K562 (cell line): ENCODE data around the gene INPP4B. TPM values are rescaled to one million over a fixed set of nuclear protein-coding genes. Genes with fewer than 3 reads are reported as not detected.

Source experiments
- ATAC-seq: fragments of 200-7000 bp; cut with Tn5 transposase; 3 replicates; pipeline ENCODE4 v1.9.1; 2020; ENCODE audit warnings: moderate library complexity
- BruUV-seq: library from RNA; stranded (reverse); fragments of 400-500 nt; replicated peaks from 2 replicates; lab custom pipeline; 2021; lab: Mats Ljungman, UMichigan
- CTCF ChIA-PET: fragments of 300-600 bp; formaldehyde crosslinking; extraction: SDS; loops from one replicate; lab custom pipeline; 2021; ENCODE audit warnings: low intra/inter-chr PET ratio; lab: Yijun Ruan, JAX
- POLR2A ChIA-PET: fragments of 300-600, 350-650 bp; sonication (Branson Sonifier 250); formaldehyde crosslinking; extraction: SDS; loops from one replicate; lab custom pipeline; 2021; ENCODE audit warnings: antibody characterized with exemption, inconsistent platforms; lab: Yijun Ruan, JAX
- DNase-seq, 4 experiments: peaks; one replicate each; pipeline versions ENCODE4 v3.0.0 to v3.0.0-alpha.2; 2011 to 2018; ENCODE audit warnings: low spot score in 3 of 4, mixed read lengths in 3 of 4; ENCODE audit errors: extremely low read depth in 1 of 4
- FAIRE-seq: peaks from 2 replicates; lab custom pipeline; 2011; peaks lifted over from hg19 to GRCh38; lab: Jason Lieb, UNC
- H2AFZ ChIP-seq: 2 replicates; pipeline ENCODE4 v1.6.0; 2011; ENCODE audit warnings: low read depth, low read length, control low read depth, inconsistent platforms
- H3K27ac ChIP-seq: fragments of 200-600 bp; 3 replicates; pipeline ENCODE4 v1.8.0; 2011; ENCODE audit warnings: low read depth, mild to moderate bottlenecking, control low read depth, inconsistent platforms, low read length, moderate library complexity, mixed read lengths; ENCODE audit errors: extremely low read depth
- H3K27me3 ChIP-seq, 2 experiments: fragments of 300-600 bp in 1 of 2; 2 replicates in 1 of 2; 3 replicates in 1 of 2; pipeline versions ENCODE4 v1.6.0 to v1.8.0; 2011; ENCODE audit warnings: inconsistent platforms in 2 of 2, low read length in 2 of 2, mild to moderate bottlenecking in 1 of 2, mixed read lengths in 1 of 2, moderate library complexity in 1 of 2; ENCODE audit not compliant: control insufficient read depth in 2 of 2, insufficient read depth in 2 of 2
- H3K36me3 ChIP-seq: fragments of 300-600 bp; 3 replicates; pipeline ENCODE4 v1.8.0; 2011; ENCODE audit warnings: mild to moderate bottlenecking, low read length, inconsistent platforms; ENCODE audit not compliant: control insufficient read depth, insufficient read depth
- H3K4me1 ChIP-seq, 2 experiments: fragments of 200-600 bp in 1 of 2; replicated peaks in 1 of 2; 2 replicates in 1 of 2; 3 replicates in 1 of 2; pipeline versions ENCODE4 v1.5.1 to v1.8.0; 2011; ENCODE audit warnings: inconsistent platforms in 2 of 2, low read length in 2 of 2, mild to moderate bottlenecking in 1 of 2, mixed read lengths in 1 of 2, moderate library complexity in 1 of 2; ENCODE audit not compliant: control insufficient read depth in 2 of 2, insufficient read depth in 2 of 2
- H3K4me2 ChIP-seq: 2 replicates; pipeline ENCODE4 v1.6.1; 2011; ENCODE audit warnings: low read length, control low read depth, inconsistent platforms, mixed read lengths; ENCODE audit not compliant: insufficient read depth
- H3K4me3 ChIP-seq: fragments of 200-600 bp; sonication (generic), shearing (Covaris generic); 2 replicates; pipeline ENCODE4 v1.5.1; 2016; ENCODE audit warnings: control low read depth, inconsistent platforms
- H3K79me2 ChIP-seq: fragments of 200-600 bp; 3 replicates; pipeline ENCODE4 v1.8.0; 2011; ENCODE audit warnings: low read length, inconsistent platforms; ENCODE audit not compliant: control insufficient read depth, insufficient read depth
- H3K9ac ChIP-seq, 2 experiments: 2 replicates each; pipeline versions ENCODE4 v1.6.0 to v1.6.1; 2011; ENCODE audit warnings: low read depth in 2 of 2, low read length in 2 of 2, control low read depth in 1 of 2, inconsistent platforms in 1 of 2, mild to moderate bottlenecking in 1 of 2, mixed read lengths in 1 of 2; ENCODE audit not compliant: insufficient read depth in 1 of 2
- H3K9me1 ChIP-seq: one replicate; pipeline ENCODE4 v1.6.0; 2011; ENCODE audit warnings: inconsistent platforms, mild to moderate bottlenecking, low read length, moderate library complexity; ENCODE audit not compliant: control insufficient read depth, insufficient read depth
- H3K9me3 ChIP-seq: replicated peaks from 2 replicates; pipeline ENCODE4 v1.5.1; 2011; ENCODE audit warnings: low read depth, low read length, inconsistent platforms; ENCODE audit not compliant: control insufficient read depth, insufficient read depth
- H4K20me1 ChIP-seq: replicated peaks from 2 replicates; pipeline ENCODE4 v1.6.1; 2011; ENCODE audit warnings: low read length, inconsistent platforms, mixed read lengths; ENCODE audit not compliant: control insufficient read depth, insufficient read depth
- E2F3 ChIP-seq: fragments of 250-450 bp; sonication (Bioruptor Pico); IDR thresholded peaks from 2 replicates; pipeline ENCODE4 v1.4.0; 2020; ENCODE audit warnings: mild to moderate bottlenecking
- HNRNPH1 ChIP-seq: fragments of 200-400 bp; formaldehyde crosslinking; optimal IDR thresholded peaks from 2 replicates; pipeline ENCODE3; 2017; ENCODE audit warnings: low read depth, mild to moderate bottlenecking, low read length, moderate library complexity
- HNRNPLL ChIP-seq: fragments of 200-400 bp; formaldehyde crosslinking; IDR thresholded peaks from 2 replicates; pipeline ENCODE4 v1.6.1; 2017; ENCODE audit warnings: low read length, low read depth, mild to moderate bottlenecking; ENCODE audit not compliant: poor library complexity, severe bottlenecking
- PCBP2 ChIP-seq: fragments of 200-400 bp; formaldehyde crosslinking; IDR thresholded peaks from 2 replicates; pipeline ENCODE4 v1.6.1; 2018; ENCODE audit warnings: low read length, low read depth, mild to moderate bottlenecking, moderate library complexity; ENCODE audit not compliant: poor library complexity, severe bottlenecking
- ZKSCAN8 ChIP-seq: fragments of 200-800 bp; sonication (Bioruptor generic); IDR thresholded peaks from 2 replicates; pipeline ENCODE4 v1.6.1; 2016; ENCODE audit warnings: missing genetic modification characterization, missing compliant biosample characterization
- ZNF232 ChIP-seq: sonication (generic); formaldehyde crosslinking; IDR thresholded peaks from 2 replicates; pipeline ENCODE4 v1.8.0; 2022; ENCODE audit warnings: mild to moderate bottlenecking, missing genetic modification reagents
- WGBS: fragments of 100-300 bp; shearing (Covaris generic); methylation state at CpG from one replicate; pipeline ENCODE4 v1.1.6; 2016; ENCODE audit warnings: low coverage, mixed read lengths; ENCODE audit not compliant: insufficient coverage; ENCODE audit errors: missing lambda C conversion rate; 5-methylcytosine and 5-hydroxymethylcytosine counted together
- in situ Hi-C: fragments of 300-500 bp; cut with MboI; formaldehyde crosslinking; loops from 4 replicates; pipeline ENCODE4 v1.15.0; 2018; ENCODE audit warnings: inconsistent platforms, mixed read lengths
- intact Hi-C: fragments of 100-400 bp; cut with micrococcal nuclease; formaldehyde crosslinking; loops from 2 replicates; pipeline ENCODE4 v1.14.2; 2022
- polyA plus RNA-seq, 8 experiments: library from polyadenylated mRNA; depleted of rRNA in 4 of 8; stranded (reverse) in 5 of 8; unstranded in 3 of 8; fragments of >200 nt; fragmentation: Nextera tagmentation in 2 of 8; fragmentation: Illumina TruSeq in 1 of 8; extraction: Ambion mirVana in 2 of 8; extraction: Trizol in 1 of 8; gene quantifications; 2 replicates each; pipeline versions ENCODE4 v1.2.1 to v1.2.3, GENCODE V29; 2011 to 2014; ENCODE audit warnings: inconsistent platforms in 1 of 8, missing spikeins in 1 of 8
- total RNA-seq, 7 experiments: library from RNA; depleted of rRNA in 6 of 7; stranded (reverse); fragments of >200 nt in 6 of 7; fragmentation: Illumina TruSeq in 2 of 7; extraction: Trizol in 2 of 7; gene quantifications; 2 replicates each; pipeline versions ENCODE4 v1.2.1 to v1.2.3, GENCODE V29; 2011 to 2021; ENCODE audit warnings: low replicate concordance in 1 of 7
- TF ChIP-seq, protein P1 (sequence below), 2 experiments: fragments of 450-650 bp in 1 of 2; sonication (generic) in 1 of 2; formaldehyde crosslinking; conservative IDR thresholded peaks; 2 replicates each; pipeline versions ENCODE4 v1.4.0 to v1.8.1; 2020 to 2022; ENCODE audit warnings: mild to moderate bottlenecking in 1 of 2, missing genetic modification reagents in 1 of 2
- TF ChIP-seq, protein P2 (sequence below): fragments of 250-450 bp; sonication (Bioruptor Pico); IDR thresholded peaks from 2 replicates; pipeline ENCODE4 v1.4.0; 2020; ENCODE audit warnings: mild to moderate bottlenecking, moderate library complexity
- TF ChIP-seq, protein P3 (sequence below): fragments of 450-650 bp; IDR thresholded peaks from 2 replicates; pipeline ENCODE4 v1.6.1; 2018; ENCODE audit not compliant: partially characterized antibody
- TF ChIP-seq, protein P4 (sequence below), 2 experiments: fragments of 450-650 bp in 1 of 2; IDR thresholded peaks; 2 replicates each; pipeline ENCODE4 v1.6.1; 2011 to 2017; ENCODE audit warnings: low read depth in 2 of 2, antibody characterized with exemption in 1 of 2, borderline replicate concordance in 1 of 2, low read length in 1 of 2, mild to moderate bottlenecking in 1 of 2, mixed read lengths in 1 of 2; ENCODE audit not compliant: control insufficient read depth in 1 of 2

The INPP4B gene
- total and polyA plus RNA-seq, 9 of the 15 experiments (the other 6 are each of a cell fraction or from before 2014, with no cell fraction given): 0.04 to 0.11 TPM; not detected in 7

DNA sequence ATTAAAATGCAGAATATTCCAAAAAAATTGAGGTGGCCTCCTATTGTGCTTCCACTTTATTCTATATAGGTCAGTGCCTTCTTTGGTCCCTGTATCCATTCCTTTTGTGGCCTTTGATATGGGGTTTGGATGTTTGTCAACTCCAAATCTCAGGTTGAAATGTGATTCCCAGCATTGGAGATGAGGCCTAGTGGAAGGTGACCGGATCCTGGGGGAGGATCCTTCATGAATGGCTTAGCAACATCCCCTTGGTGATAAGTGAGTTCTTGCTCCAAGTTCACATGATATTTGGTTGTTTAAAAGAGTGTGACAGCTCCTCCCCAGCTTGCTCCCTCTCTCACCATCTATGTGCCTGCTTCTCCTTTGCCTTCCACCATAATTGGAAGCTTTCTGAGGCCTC lies 380.6 kb downstream of the INPP4B start (continued):
- TF ChIP-seq, protein P1, sequence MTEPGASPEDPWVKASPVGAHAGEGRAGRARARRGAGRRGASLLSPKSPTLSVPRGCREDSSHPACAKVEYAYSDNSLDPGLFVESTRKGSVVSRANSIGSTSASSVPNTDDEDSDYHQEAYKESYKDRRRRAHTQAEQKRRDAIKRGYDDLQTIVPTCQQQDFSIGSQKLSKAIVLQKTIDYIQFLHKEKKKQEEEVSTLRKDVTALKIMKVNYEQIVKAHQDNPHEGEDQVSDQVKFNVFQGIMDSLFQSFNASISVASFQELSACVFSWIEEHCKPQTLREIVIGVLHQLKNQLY (CRISPR knock-in tag; conservative IDR thresholded peaks at IDR 0.05): no peak
- no peak for TF ChIP-seq HNRNPH1
- TF ChIP-seq, protein P2, sequence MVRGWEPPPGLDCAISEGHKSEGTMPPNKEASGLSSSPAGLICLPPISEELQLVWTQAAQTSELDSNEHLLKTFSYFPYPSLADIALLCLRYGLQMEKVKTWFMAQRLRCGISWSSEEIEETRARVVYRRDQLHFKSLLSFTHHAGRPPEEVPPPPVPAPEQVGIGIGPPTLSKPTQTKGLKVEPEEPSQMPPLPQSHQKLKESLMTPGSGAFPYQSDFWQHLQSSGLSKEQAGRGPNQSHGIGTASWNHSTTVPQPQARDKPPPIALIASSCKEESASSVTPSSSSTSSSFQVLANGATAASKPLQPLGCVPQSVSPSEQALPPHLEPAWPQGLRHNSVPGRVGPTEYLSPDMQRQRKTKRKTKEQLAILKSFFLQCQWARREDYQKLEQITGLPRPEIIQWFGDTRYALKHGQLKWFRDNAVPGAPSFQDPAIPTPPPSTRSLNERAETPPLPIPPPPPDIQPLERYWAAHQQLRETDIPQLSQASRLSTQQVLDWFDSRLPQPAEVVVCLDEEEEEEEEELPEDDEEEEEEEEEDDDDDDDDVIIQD (CRISPR knock-in tag): no peak

DNA sequence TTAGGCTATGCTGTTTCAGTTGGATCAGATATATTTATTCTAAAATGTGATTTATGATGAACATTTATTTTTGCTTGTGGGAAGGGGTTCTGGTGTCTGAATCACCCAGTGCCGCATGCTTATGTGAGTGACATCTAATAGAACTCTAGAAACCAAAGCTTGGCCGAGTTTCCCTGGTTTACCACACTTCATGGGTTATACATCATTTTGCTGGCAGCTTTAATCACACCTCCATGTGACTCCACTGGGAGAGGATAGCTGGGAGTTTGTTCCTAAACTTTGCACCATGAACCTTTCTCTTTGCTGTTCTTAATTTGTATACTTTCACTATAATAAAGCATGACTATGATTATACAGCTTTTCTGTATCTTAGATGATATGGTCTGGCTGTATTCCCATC lies 382.9 kb downstream of the INPP4B start:
- in situ Hi-C loops: no loop called here
- H3K9me1 ChIP-seq: no peaks in the 10 kb centered on the region
- no peak overlapping the region for H3K4me3 ChIP-seq
- no peak overlapping the region for H3K9ac ChIP-seq
- no peaks in the 10 kb centered on the region for H3K4me1 ChIP-seq
- H4K20me1 ChIP-seq: no peaks in the 10 kb centered on the region
- H3K27me3 ChIP-seq: no peaks in the 10 kb centered on the region
- H3K79me2 ChIP-seq: no peaks in the 10 kb centered on the region
- 0% methylated on average over 2 of the region's 2 CpGs for WGBS
- FAIRE-seq (no peak), DNase-seq (no peak), ATAC-seq (no peak)
- no peak overlapping the region for H3K4me2 ChIP-seq
- no peaks in the 10 kb centered on the region for H3K36me3 ChIP-seq
- POLR2A ChIA-PET: no interaction called here
- CTCF ChIA-PET: no interaction called here
- no peak overlapping the region for H3K27ac ChIP-seq
- no peak overlapping the region for H2AFZ ChIP-seq
- no peaks in the 10 kb centered on the region for H3K9me3 ChIP-seq
- intact Hi-C loops: no loop called here
- no TSS peak for BruUV-seq
- TF ChIP-seq HNRNPLL (no peak), PCBP2 (no peak), ZNF232 (CRISPR knock-in tag) (no peak), E2F3 (CRISPR knock-in tag) (no peak), ZKSCAN8 (CRISPR knock-in tag) (no peak)
- TF ChIP-seq, protein P3, sequence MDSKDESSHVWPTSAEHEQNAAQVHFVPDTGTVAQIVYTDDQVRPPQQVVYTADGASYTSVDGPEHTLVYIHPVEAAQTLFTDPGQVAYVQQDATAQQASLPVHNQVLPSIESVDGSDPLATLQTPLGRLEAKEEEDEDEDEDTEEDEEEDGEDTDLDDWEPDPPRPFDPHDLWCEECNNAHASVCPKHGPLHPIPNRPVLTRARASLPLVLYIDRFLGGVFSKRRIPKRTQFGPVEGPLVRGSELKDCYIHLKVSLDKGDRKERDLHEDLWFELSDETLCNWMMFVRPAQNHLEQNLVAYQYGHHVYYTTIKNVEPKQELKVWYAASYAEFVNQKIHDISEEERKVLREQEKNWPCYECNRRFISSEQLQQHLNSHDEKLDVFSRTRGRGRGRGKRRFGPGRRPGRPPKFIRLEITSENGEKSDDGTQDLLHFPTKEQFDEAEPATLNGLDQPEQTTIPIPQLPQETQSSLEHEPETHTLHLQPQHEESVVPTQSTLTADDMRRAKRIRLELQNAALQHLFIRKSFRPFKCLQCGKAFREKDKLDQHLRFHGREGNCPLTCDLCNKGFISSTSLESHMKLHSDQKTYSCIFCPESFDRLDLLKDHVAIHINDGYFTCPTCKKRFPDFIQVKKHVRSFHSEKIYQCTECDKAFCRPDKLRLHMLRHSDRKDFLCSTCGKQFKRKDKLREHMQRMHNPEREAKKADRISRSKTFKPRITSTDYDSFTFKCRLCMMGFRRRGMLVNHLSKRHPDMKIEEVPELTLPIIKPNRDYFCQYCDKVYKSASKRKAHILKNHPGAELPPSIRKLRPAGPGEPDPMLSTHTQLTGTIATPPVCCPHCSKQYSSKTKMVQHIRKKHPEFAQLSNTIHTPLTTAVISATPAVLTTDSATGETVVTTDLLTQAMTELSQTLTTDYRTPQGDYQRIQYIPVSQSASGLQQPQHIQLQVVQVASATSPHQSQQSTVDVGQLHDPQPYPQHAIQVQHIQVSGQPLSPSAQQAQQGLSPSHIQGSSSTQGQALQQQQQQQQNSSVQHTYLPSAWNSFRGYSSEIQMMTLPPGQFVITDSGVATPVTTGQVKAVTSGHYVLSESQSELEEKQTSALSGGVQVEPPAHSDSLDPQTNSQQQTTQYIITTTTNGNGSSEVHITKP: no peak
- TF ChIP-seq, protein P4, sequence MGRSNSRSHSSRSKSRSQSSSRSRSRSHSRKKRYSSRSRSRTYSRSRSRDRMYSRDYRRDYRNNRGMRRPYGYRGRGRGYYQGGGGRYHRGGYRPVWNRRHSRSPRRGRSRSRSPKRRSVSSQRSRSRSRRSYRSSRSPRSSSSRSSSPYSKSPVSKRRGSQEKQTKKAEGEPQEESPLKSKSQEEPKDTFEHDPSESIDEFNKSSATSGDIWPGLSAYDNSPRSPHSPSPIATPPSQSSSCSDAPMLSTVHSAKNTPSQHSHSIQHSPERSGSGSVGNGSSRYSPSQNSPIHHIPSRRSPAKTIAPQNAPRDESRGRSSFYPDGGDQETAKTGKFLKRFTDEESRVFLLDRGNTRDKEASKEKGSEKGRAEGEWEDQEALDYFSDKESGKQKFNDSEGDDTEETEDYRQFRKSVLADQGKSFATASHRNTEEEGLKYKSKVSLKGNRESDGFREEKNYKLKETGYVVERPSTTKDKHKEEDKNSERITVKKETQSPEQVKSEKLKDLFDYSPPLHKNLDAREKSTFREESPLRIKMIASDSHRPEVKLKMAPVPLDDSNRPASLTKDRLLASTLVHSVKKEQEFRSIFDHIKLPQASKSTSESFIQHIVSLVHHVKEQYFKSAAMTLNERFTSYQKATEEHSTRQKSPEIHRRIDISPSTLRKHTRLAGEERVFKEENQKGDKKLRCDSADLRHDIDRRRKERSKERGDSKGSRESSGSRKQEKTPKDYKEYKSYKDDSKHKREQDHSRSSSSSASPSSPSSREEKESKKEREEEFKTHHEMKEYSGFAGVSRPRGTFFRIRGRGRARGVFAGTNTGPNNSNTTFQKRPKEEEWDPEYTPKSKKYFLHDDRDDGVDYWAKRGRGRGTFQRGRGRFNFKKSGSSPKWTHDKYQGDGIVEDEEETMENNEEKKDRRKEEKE (IDR thresholded peaks at IDR 0.05; ENCODE audit: borderline replicate concordance in 1 of 2, control insufficient read depth in 1 of 2, low read depth in 2 of 2, low read length in 1 of 2): no peak
